ENCODE results near the gene GSE1. TPM values are rescaled to one million over a fixed set of nuclear protein-coding genes. Genes with fewer than 3 reads are reported as not detected.
"Not testable (repeated sequence)": the region's sequence is repeated elsewhere in the genome, so short reads cannot be mapped to it uniquely, and the experiment has no call there.

The GSE1 gene
- total RNA-seq, 2 donors from 2014 or later = 57.2 to 62.5 TPM

DNA sequence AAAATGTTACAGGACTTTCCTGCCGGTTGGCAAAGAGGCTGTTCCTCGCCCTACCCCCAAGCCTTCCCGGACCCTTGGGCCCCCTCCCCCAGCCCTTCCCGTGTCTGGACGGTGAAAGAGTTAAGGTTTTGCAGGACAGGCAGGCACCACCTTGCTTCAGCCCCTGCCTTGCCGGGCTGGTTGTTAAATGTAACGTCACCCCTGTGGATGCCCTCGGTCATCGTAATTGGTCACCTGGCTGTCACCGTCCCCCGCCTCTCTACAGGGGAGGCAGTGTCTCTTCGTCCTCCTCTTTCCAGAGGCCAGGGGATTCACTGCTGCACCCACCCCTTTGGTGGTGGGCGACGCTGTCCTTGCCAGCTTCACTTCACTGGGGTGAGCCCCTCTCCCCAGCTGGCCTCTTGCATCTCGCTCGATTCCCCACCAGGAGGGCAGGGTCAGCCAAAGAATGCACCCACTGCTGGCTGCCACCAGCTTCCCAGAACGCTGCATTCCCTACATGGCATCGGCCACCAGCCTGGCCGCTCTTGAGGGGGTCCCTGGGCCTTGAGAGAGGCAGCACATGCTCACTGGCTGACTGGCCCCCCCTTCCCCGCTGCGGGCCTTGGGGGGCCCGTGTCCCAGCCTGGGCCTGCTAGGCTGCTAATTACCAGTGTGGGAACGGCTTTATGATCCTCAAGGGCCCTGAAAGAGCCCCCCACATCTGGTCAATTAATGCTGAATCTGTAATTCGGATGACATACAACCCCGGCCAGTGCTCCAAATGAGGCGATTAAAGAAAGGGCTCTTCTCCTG, 25.2 kb upstream of the GSE1 start:
- intact Hi-C loops (cut with DNase I) = no loop called here
- no peak for DNase-seq (ENCODE audit: low spot score)

DNA sequence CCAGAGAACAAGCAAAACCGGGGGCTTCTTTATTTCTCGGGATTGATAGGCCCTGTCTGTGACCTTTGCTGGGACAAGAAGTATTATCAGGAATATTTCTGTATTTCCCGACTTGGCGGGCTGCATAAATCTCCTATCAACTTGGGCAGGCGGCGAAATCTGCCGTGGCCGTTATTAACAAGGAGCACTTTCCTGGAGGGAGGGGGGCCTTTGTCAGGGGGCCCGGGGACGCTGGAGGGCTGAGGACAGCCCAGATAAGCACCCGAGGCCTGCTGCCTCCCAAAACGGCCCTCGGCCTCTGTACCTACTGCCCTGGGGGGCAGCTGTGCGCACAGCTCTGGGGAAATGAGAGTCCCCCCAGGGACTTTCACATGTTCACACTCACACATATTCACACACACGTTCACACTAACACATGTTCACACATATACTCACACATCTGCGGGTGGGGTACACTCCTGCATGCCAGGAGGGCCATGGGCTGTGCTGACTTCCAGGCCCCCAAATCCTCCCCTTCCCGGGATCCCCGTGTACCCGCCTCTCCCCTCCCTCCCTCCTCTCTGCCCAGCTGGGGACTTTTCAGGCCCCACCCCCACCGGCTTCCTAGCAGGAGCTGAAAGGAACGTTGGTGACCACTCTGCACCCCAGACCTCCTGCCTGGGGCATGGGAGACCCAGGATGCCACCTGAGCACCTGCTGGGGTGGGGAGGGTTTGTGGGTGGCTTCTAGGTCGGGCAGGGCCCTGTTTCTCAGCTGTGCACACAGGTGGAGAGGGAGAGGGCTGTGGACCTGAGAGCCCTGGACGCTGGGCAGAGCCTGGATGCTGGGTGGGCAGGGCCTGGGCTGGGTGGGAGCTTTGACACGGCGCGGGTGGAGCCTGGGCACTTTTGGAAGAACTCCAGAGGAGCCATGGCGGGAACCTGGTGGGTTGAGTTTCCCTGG, 24.3 kb upstream of the GSE1 start:
- DNase-seq (ENCODE audit: low spot score) = no peak
- intact Hi-C loops (cut with DNase I) = no loop called here

GRCh38 chr16:85589688-85590505, 23.2 kb upstream of the GSE1 start:
- intact Hi-C loops (cut with DNase I) = loop anchor here in 1 of 2 donors (10.0 kb wide), 1 partner anchor 565 kb away; no protein-coding TSS in a partner anchor
- DNase-seq (ENCODE audit: low spot score) = no peak

DNA sequence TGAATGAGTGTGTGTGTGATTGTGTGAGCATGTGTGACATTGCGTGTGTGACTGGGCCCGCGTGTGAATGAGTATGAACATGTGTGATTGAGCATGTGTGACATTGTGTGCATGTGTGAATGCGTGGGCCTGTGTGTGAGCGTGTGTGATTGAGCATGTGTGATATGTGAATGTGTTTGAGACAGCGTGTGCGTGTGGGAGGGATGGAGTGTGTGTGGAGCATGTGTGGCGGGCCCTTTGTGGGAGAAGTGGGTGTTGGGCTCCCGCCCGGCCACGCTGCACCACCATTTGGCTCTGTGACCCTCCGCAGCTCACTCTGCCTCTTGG, 22.7 kb upstream of the GSE1 start:
- DNase-seq (ENCODE audit: low spot score) = no peak
- intact Hi-C loops (cut with DNase I) = loop anchor here in 1 of 2 donors (10.0 kb wide), 1 partner anchor 564 kb away; no protein-coding TSS in a partner anchor

- intact Hi-C loops (cut with DNase I) = loop anchor here in 1 of 2 donors (10.0 kb wide), 1 partner anchor 563 kb away; no protein-coding TSS in a partner anchor
- DNase-seq (ENCODE audit: low spot score) = no peak
These were observed 21.7 kb upstream of the GSE1 start for GRCh38 chr16:85591381-85591780.

GRCh38 chr16:85592277-85592676, 20.8 kb upstream of the GSE1 start:
- not testable (repeated sequence) for DNase-seq (ENCODE audit: low spot score)
- intact Hi-C loops (cut with DNase I) = loop anchor here in 1 of 2 donors (10.0 kb wide), 1 partner anchor 563 kb away; no protein-coding TSS in a partner anchor

DNA sequence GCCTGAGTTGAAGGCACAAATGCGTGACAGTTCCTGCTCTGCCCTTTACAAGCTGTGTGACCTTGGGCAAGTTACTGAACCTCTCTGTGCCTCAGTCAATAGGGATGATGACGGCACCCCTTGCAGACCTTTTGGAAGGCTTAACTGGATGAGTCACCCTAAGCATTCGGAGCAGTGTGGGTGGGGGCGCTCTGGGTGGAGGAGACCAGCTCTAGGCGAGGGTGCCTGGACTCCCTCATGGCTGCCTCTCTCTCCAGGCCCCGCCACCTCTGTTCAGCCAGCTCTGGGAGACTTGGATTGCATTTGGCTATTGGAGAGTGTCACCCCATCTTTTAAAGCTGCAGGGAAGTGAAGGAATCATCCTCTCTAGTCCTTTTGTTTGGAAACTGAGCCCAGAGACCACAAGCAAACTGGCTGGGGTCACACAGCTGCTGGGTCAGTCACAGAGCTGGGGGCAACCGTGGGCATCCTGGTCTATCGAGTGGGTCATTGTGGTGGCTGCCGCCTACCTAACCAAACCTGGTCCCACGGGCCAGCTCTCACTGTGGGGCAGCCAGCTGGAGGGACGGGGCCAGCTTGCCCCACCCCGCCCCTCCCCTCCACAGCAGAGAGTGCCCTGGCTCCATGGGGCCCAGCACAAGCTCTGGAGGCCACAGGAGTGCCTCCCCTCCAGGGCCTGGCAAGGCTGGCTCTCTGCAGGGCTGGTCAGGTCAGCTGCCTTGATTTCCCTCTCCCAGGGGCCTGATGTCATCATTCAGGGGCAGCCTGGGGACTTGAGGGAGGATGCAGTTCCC, 20.2 kb upstream of the GSE1 start:
- DNase-seq (ENCODE audit: low spot score) = no peak
- intact Hi-C loops (cut with DNase I) = loop anchor here in 1 of 2 donors (10.0 kb wide), 1 partner anchor 562 kb away; no protein-coding TSS in a partner anchor

GRCh38 chr16:85593494-85594221, 19.5 kb upstream of the GSE1 start:
- DNase-seq (ENCODE audit: low spot score) = no peak
- intact Hi-C loops (cut with DNase I) = loop anchor here in 1 of 2 donors (10.0 kb wide), 1 partner anchor 561 kb away; no protein-coding TSS in a partner anchor

GRCh38 chr16:85594273-85594977, 18.7 kb upstream of the GSE1 start:
- intact Hi-C loops (cut with DNase I) = loop anchor here in 1 of 2 donors (10.0 kb wide), 1 partner anchor 560 kb away; no protein-coding TSS in a partner anchor
- DNase-seq (ENCODE audit: low spot score) = no peak

DNA sequence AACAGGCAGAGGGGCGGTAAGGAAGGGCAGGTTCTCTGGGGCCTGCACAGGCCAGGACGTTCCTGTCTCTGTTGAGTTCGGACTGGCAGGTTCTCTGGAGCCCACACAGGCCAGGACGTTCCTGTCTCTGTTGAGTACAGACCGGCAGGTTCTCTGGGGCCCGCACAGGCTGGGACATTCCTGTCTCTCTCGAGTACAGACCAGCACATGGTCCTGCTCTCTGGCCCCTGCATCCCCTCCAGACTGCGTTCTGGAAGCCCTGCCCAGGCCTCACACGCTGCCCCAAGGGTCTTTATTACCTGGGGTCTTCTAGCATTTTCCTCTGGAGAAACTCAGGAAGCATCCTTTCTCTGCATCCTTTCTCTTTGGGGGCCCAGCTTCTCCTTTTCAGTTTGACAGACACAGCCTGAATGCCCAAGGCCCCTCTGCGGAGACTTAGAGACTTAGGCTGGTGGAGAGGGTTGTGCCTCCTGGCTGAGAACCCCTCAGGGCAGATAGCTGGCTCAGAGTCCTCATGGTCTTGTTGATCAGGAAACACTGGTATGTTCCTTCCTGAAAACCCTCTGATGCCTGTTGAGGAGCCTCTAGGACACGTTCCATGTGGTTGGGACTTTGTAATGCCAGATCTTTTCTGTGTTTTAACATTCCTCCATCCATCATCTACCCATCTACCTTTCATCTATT, 18.0 kb upstream of the GSE1 start:
- intact Hi-C loops (cut with DNase I) = loop anchor here in 1 of 2 donors (10.0 kb wide), 1 partner anchor 560 kb away; no protein-coding TSS in a partner anchor
- DNase-seq (ENCODE audit: low spot score) = no peak

DNA sequence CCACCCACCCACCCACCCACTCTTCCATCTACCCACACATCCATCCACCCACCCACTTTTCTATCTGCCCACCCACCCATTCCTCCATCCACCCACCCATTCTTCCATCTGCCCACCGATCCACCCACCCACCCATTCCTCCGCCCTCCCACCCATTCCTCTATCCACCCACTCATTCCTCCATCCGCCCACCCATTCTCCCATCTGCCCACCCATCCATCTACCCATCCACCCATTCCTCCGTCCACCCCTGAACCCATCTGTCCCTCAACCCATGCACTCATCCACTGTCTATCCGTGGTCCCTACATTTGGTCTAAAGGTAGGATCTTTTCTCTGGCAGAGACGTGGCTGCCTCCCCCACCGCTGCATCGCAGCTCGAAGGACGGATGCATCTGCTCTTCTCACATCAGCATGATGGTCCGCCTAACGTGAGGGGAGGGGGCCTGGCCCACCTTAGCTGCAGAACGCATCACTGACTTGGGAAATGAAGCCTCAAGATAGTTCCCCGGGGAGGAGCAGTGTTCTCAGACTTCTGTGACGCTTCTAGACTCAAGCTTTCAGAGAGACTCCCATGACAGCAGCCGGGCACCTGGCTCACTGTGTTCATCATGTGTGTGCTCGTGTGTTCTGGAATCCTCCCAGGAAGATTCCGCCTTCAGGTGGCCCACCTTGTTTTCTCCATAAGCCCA, 17.2 kb upstream of the GSE1 start:
- intact Hi-C loops (cut with DNase I) = loop anchor here in 1 of 2 donors (10.0 kb wide), 1 partner anchor 559 kb away; no protein-coding TSS in a partner anchor
- DNase-seq (ENCODE audit: low spot score) = no peak

GRCh38 chr16:85598141-85598540, 15.0 kb upstream of the GSE1 start:
- intact Hi-C loops (cut with DNase I) = loop anchor here in 1 of 2 donors (10.0 kb wide), 1 partner anchor 557 kb away; no protein-coding TSS in a partner anchor
- DNase-seq (ENCODE audit: low spot score) = no peak

DNA sequence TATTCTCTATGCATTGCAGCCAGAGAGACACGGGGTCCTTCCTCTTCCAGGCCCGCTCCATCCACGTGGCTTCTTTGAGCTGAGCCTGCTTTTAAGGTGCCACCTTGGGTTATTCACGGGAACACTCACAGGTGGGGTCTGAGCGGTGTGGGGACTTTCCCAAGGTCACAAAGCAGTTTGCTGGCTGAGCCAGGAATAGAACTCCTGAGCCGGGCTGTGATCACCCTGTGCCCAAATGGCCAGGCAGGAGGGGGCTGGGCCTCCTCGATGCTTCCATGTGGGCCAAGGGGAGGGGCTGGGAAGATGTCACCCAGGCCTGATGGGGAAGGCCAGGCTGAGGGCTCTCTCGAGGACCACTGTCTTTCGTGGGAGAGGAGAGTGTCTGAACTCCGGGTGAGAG, 13.0 kb upstream of the GSE1 start:
- no peak for DNase-seq (ENCODE audit: low spot score)
- intact Hi-C loops (cut with DNase I) = loop anchor here (10.0 kb wide), 2 partner anchors 295 to 305 kb away; no protein-coding TSS in a partner anchor

GRCh38 chr16:85600530-85601271, 12.4 kb upstream of the GSE1 start:
- no peak for DNase-seq (ENCODE audit: low spot score)
- intact Hi-C loops (cut with DNase I) = loop anchor here (10.0 kb wide), 2 partner anchors 296 to 306 kb away; no protein-coding TSS in a partner anchor

DNA sequence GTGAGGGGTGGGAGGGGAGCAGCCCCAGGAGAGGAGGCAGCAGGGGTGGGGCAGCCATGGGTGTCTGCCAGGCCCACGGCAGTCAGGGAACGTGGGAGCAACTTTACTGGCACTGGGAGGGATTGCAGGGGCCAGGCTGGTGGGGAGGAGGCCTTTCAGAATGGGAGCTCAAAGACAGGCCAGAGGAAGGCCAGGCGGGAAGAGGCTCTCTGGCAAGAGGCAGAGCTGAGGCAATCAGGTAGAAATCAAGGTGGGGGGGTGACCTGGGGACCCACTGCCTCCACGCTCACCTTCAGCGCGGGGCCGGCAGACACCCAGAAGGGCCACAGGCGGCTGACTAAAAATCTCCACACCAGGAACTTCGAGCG, 11.9 kb upstream of the GSE1 start:
- no peak for DNase-seq (ENCODE audit: low spot score)
- intact Hi-C loops (cut with DNase I) = loop anchor here (10.0 kb wide), 2 partner anchors 296 to 306 kb away; no protein-coding TSS in a partner anchor

Data from posterior vena cava (tissue), 2 donors.